ENCODE results near the gene EEA1. TPM values are rescaled to one million over a fixed set of nuclear protein-coding genes. Genes with fewer than 3 reads are reported as not detected.
"Not testable (repeated sequence)": the region's sequence is repeated elsewhere in the genome, so short reads cannot be mapped to it uniquely, and the experiment has no call there.

The EEA1 gene
- total and polyA plus RNA-seq, 7 donors: 4.1 to 51.8 (median 27.7) TPM

DNA sequence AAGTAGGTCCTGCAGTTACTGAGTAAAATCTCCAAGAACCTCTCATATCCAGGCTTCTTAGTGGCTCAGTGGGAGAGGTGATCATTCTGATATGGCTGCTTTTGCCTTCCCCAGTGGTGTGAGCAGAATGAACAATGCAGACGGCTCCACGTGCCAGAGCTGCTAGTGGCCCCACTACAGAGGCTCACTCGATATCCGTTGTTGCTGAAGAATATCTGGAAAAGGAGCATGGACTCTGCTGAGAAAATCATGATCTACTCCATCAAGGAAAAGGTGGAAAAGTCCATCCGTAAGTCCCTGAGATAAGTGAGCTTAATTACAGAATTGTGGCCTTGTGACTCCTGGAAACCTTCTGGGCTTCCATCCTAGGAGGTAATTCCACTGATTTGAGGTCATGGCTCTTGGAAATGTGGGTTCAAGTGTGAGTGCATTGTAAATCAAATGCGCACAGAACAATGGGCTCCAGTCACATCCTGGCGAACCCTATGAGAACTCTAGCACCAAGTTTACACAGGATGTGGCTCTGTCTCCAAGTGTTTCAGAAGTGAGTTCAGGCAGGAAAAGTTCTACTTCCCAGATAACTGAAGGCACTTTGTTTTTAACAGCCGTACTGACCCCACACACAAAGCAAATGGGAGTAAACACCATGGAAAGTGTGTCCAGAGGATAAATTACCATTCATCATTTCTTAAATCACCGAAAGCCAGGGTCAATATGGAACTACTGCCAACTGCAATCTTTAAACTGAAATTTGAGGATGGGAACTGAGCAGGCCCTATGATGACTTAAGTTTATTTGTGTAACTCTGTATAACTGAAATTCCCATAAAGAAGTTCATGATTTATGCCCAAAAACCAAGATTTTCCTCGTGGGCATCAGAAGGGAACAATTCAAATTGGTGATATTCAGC, 174.9 kb downstream of the EEA1 start:
- no peak for DNase-seq
- peak in 3 of 4 donors; percentile 35 to 45 (median 37) for ATAC-seq

DNA sequence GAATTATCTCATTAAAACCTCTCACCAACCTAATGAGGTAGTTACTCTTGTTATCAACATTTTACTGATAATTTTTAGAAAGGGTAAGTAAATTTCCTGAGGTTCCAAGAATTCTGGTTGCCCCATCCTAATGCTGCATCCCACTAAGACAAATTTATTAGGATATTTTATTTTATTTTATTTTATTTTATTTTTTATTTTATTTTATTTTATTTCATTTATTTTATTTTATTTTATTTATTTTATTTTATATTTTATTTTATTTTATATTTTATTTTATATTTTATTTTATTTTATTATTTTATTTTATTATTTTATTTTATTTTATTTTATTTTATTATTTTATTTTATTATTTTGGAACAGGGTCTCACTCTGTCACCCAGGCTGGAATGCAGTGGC, 179.4 kb downstream of the EEA1 start:
- H3K4me1 ChIP-seq; H3K27me3 ChIP-seq (ENCODE audit: insufficient read depth in 3 of 3, low read length in 2 of 3); intact Hi-C loops (cut with DNase I); ATAC-seq; H3K36me3 ChIP-seq (ENCODE audit: insufficient read depth in 1 of 2, low read depth in 1 of 2); H3K9me3 ChIP-seq; H3K4me3 ChIP-seq; H3K27ac ChIP-seq; DNase-seq: not testable (repeated sequence)

More for the DNA sequence above, 174.9 kb downstream of the EEA1 start:
- intact Hi-C loops (cut with DNase I): no loop called here
- 65 to 70% (median 67%) methylated on average over 10 of the region's 10 CpGs for WGBS, 3 donors
- H3K27ac ChIP-seq: peak overlapping the region; percentile 51
- H3K36me3 ChIP-seq (ENCODE audit: insufficient read depth in 1 of 2, low read depth in 1 of 2): no peaks in the 10 kb centered on the region
- no peaks in the 10 kb centered on the region for H3K9me3 ChIP-seq
- TF ChIP-seq, protein P1, sequence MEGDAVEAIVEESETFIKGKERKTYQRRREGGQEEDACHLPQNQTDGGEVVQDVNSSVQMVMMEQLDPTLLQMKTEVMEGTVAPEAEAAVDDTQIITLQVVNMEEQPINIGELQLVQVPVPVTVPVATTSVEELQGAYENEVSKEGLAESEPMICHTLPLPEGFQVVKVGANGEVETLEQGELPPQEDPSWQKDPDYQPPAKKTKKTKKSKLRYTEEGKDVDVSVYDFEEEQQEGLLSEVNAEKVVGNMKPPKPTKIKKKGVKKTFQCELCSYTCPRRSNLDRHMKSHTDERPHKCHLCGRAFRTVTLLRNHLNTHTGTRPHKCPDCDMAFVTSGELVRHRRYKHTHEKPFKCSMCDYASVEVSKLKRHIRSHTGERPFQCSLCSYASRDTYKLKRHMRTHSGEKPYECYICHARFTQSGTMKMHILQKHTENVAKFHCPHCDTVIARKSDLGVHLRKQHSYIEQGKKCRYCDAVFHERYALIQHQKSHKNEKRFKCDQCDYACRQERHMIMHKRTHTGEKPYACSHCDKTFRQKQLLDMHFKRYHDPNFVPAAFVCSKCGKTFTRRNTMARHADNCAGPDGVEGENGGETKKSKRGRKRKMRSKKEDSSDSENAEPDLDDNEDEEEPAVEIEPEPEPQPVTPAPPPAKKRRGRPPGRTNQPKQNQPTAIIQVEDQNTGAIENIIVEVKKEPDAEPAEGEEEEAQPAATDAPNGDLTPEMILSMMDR (IDR thresholded peaks at IDR 0.05): no peak
- no peaks in the 10 kb centered on the region for H3K4me1 ChIP-seq
- no peak overlapping the region for H3K4me3 ChIP-seq
- no peaks in the 10 kb centered on the region for H3K27me3 ChIP-seq (ENCODE audit: insufficient read depth in 3 of 3, low read length in 2 of 3)

DNA sequence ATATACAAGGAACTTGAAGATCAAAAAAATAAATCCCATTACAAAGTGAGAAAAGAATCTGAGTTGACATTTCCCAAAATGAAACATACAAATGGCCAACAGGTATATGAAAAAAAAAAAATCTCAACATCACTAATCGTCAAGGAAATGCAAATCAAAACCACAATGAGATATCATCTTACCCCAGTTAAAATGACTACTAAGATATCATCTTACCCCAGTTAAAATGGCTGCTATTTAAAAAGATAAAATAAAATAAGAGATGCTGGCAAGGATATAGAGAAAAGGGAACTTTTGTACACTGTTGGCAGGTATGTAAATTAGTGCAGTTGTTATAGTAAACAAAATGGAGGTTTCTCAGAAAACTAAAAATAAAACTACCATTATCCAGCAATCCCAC, 181.9 kb downstream of the EEA1 start:
- Histone ChIP-seq H3K27ac (no peak overlapping the region), H3K4me3 (no peak overlapping the region), H3K4me1 (no peaks in the 10 kb centered on the region), H3K27me3 (ENCODE audit: insufficient read depth in 3 of 3, low read length in 2 of 3) (no peaks in the 10 kb centered on the region), H3K9me3 (no peaks in the 10 kb centered on the region), H3K36me3 (ENCODE audit: insufficient read depth in 1 of 2, low read depth in 1 of 2) (no peaks in the 10 kb centered on the region)
- 38 to 53% (median 50%) methylated on average over 1 of the region's 1 CpG for WGBS, 3 donors
- DNase-seq (no peak), ATAC-seq (no peak)
- intact Hi-C loops (cut with DNase I): no loop called here
- TF ChIP-seq, protein P1 (IDR thresholded peaks at IDR 0.05): no peak

DNA sequence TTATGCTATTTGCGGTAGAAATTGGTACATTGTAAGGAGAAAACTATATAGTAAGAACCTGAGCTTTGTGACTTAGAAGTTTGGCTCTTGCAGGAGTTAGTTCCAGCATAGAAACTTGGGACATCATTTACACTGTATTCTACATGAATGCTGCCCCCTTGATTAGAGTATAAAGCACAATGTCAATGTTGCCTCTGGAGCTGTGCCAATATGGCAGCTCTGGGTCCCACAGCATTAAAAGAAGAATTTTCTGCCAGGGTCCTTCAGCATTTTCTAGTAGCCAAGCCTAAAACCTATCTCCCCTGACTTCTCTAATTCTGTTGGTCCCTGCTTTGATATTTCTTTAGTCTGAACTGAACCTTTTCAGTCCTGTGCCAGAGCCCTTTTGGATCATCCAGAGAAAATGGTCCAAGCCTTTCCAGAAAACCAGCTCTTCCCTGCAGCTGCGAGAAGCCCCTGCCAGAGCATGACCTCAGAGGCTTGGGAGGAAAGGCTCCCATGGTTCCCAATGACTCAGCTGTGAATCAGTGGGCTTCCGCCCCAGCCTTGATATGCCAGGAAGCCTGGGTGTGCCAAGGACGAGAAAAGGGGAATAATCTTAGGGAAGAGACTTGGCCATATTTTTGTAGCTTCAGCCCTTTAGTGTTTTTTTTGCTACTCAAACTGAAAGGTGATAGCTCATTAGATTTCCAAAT, 183.1 kb downstream of the EEA1 start:
- no peaks in the 10 kb centered on the region for H3K9me3 ChIP-seq
- 38 to 42% (median 40%) methylated on average over 4 of the region's 4 CpGs for WGBS, 3 donors
- ATAC-seq (peak; percentile 69 to 92 (median 91)), DNase-seq (peak; percentile 87 to 92)
- H3K4me1 ChIP-seq: no peaks in the 10 kb centered on the region
- H3K27me3 ChIP-seq (ENCODE audit: insufficient read depth in 3 of 3, low read length in 2 of 3): no peaks in the 10 kb centered on the region
- H3K27ac ChIP-seq: peak overlapping the region; percentile 58
- no peaks in the 10 kb centered on the region for H3K36me3 ChIP-seq (ENCODE audit: insufficient read depth in 1 of 2, low read depth in 1 of 2)
- intact Hi-C loops (cut with DNase I): no loop called here
- no peak overlapping the region for H3K4me3 ChIP-seq
- TF ChIP-seq, protein P1 (IDR thresholded peaks at IDR 0.05): no peak

DNA sequence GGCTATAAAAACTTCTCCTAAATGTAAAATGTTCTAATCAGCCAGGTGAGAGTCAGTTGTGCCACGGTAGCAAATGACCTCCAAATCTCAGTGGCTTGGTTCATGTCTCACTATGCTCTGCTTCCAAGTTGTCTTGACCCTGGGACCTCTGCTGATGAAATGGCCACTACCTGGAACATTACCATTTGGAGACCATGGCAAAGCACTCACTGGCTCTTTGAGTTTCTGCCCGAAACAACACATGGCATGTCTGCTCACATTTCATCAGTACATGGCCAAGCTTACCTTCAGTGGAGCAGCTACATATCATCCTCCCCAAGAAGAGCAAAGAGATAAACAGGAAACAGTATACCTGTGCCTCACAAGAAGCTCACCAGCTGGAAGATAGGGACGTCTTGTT, 186.1 kb downstream of the EEA1 start:
- H3K36me3 ChIP-seq (ENCODE audit: insufficient read depth in 1 of 2, low read depth in 1 of 2): no peaks in the 10 kb centered on the region
- no peak overlapping the region for H3K27ac ChIP-seq
- DNase-seq (no peak), ATAC-seq (peak in 2 of 4 donors; percentile 72 to 73)
- no peaks in the 10 kb centered on the region for H3K4me1 ChIP-seq
- H3K9me3 ChIP-seq: no peaks in the 10 kb centered on the region
- TF ChIP-seq, protein P1 (IDR thresholded peaks at IDR 0.05): no peak
- no peak overlapping the region for H3K4me3 ChIP-seq
- no peaks in the 10 kb centered on the region for H3K27me3 ChIP-seq (ENCODE audit: insufficient read depth in 3 of 3, low read length in 2 of 3)
- WGBS, 3 donors: 40 to 58% (median 53%) methylated on average over 3 of the region's 3 CpGs
- intact Hi-C loops (cut with DNase I): no loop called here

Data from psoas muscle (tissue), 8 donors.